Peyer's patch (tissue), 4 donors: Measurements from ENCODE around the gene CWC27.

Source experiments
- POLR2A ChIP-seq, 2 donors: fragments of 450-650 bp; IDR thresholded peaks; one replicate each; pipeline ENCODE4 v1.5.1; 2017; ENCODE audit warnings: antibody characterized with exemption in 2 of 2, mild to moderate bottlenecking in 2 of 2, moderate library complexity in 2 of 2
- TF ChIP-seq, protein P1 (sequence below), 6 experiments: fragments of 450-650 bp in 4 of 6; fragments of 200-600 bp in 2 of 6; sonication (generic) in 1 of 6; IDR thresholded peaks; one replicate each; pipeline ENCODE4 v1.5.1; 2017 to 2019; ENCODE audit warnings: antibody characterized with exemption in 6 of 6, mild to moderate bottlenecking in 3 of 6, moderate library complexity in 1 of 6

GRCh38 chr5:65009207-65009606, 240.5 kb downstream of the CWC27 start:
- no peak for TF ChIP-seq POLR2A (IDR thresholded peaks at IDR 0.05)
- TF ChIP-seq, protein P1, sequence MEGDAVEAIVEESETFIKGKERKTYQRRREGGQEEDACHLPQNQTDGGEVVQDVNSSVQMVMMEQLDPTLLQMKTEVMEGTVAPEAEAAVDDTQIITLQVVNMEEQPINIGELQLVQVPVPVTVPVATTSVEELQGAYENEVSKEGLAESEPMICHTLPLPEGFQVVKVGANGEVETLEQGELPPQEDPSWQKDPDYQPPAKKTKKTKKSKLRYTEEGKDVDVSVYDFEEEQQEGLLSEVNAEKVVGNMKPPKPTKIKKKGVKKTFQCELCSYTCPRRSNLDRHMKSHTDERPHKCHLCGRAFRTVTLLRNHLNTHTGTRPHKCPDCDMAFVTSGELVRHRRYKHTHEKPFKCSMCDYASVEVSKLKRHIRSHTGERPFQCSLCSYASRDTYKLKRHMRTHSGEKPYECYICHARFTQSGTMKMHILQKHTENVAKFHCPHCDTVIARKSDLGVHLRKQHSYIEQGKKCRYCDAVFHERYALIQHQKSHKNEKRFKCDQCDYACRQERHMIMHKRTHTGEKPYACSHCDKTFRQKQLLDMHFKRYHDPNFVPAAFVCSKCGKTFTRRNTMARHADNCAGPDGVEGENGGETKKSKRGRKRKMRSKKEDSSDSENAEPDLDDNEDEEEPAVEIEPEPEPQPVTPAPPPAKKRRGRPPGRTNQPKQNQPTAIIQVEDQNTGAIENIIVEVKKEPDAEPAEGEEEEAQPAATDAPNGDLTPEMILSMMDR (IDR thresholded peaks at IDR 0.05): no peak
